Measurements from ENCODE around the gene LZIC. TPM values are rescaled to one million over a fixed set of nuclear protein-coding genes. Genes with fewer than 3 reads are reported as not detected.
A peak's percentile ranks its signal among the peaks of the same experiment; 100 is the strongest.

Gene LZIC
- total and polyA plus RNA-seq, 2 of the 13 experiments (the other 11 are each of a cell fraction or from before 2014, with no cell fraction given) = 25.2 to 71.8 TPM

GRCh38 chr1:9901148-9902059 lies 41.8 kb downstream of the LZIC start (continued):
- no peak for TF ChIP-seq NFAT5 (CRISPR knock-in tag; IDR thresholded peaks at IDR 0.05)
- TF ChIP-seq KDM3A (CRISPR knock-in tag; IDR thresholded peaks at IDR 0.05; ENCODE audit: low read depth) = no peak
- no peak for TF ChIP-seq ZUFSP (CRISPR knock-in tag; IDR thresholded peaks at IDR 0.05; ENCODE audit: borderline replicate concordance)
- TF ChIP-seq TBL1XR1 (IDR thresholded peaks at IDR 0.05; ENCODE audit: borderline replicate concordance, low read length, partially characterized antibody) = no peak
- TF ChIP-seq ZBTB40 (IDR thresholded peaks at IDR 0.05) = no peak
- TF ChIP-seq ZBTB40 (CRISPR knock-in tag; IDR thresholded peaks at IDR 0.05) = no peak
- TF ChIP-seq HCFC1 (IDR thresholded peaks at IDR 0.05; ENCODE audit: low read depth, low read length) = no peak
- TF ChIP-seq TMF1 (CRISPR knock-in tag; IDR thresholded peaks at IDR 0.05; ENCODE audit: low read depth) = no peak
- no peak for TF ChIP-seq NR2F6 (IDR thresholded peaks at IDR 0.05)
- TF ChIP-seq NR2F6 (CRISPR knock-in tag; IDR thresholded peaks at IDR 0.05) = peak; percentile 18; the same call in 1 of the 2 replicates
- no peak for TF ChIP-seq BHLHE40 (IDR thresholded peaks at IDR 0.05; ENCODE audit: low read length)
- TF ChIP-seq MLLT10 (CRISPR knock-in tag; IDR thresholded peaks at IDR 0.05) = no peak
- no peak for TF ChIP-seq KDM6A (CRISPR knock-in tag; IDR thresholded peaks at IDR 0.05; ENCODE audit: low read depth)
- TF ChIP-seq ZNF557 (CRISPR knock-in tag; IDR thresholded peaks at IDR 0.05) = no peak
